ENCODE measurements around the gene NFKBIE. TPM values are rescaled to one million over a fixed set of nuclear protein-coding genes. Genes with fewer than 3 reads are reported as not detected.
"Not testable (repeated sequence)": the region's sequence is repeated elsewhere in the genome, so short reads cannot be mapped to it uniquely, and the experiment has no call there.

Gene NFKBIE
- total and polyA plus RNA-seq, 8 donors = 0.89 to 23.5 (median 10.3) TPM; not detected in 2

DNA sequence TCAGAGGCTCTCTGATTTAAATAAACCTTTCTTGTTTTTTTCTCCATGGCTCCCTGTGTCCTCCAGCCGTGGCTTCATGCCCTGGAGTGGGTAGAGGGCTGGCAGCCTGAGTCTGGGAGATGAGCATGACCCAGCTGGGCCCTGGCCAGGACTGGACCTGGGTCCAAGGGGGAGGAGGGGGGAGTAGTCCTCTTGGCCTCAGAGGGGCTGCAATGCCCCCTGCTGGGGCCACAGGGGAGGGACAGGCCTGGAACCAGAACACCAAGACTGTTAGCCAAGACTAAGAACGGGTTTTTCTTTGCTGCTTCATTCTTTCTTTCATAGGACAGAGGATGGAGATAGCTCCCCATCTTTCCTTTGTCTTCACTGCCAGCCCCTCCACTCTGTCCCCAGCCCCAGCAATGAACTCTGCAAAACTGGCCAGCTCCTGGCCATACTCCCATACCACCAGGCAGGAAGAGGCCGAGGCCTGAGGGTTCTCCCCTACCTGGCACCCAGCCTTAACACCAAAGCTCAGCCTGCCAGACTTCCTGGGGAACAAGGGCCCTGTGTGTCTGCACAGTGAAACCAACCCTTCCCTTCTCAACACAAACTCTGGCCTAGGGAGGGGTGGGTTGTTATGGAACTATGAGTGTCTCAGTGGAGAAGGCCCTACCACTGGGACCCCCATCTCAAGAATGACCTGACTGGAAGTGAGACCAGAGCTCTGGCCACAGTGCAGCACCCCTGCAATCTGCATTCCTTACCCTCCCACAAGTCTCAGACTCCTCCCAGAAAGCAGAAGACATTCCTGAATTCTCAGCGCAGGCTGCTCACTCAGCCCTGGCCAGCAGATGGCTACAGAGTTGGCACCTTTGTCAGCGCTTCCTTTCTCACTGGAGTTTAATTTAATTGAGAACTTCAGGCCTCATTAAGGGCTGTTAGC is 31.0 kb downstream of the NFKBIE start:
- intact Hi-C loops (cut with DNase I; ENCODE audit: low total_unique reads) = loop anchor here (10.0 kb wide), 1 partner anchor 60 kb away; no protein-coding TSS in a partner anchor
- Histone ChIP-seq H3K36me3 (peaks cover 36 to 44% (median 42%) of the 10 kb centered on the region in 4 donors), H3K9me3 (no peaks in the 10 kb centered on the region), H3K27ac (peak overlapping the region; percentile 33 to 98 (median 96)), H3K4me1 (peaks cover 42 to 94% (median 70%) of the 10 kb centered on the region in 4 donors), H3K4me3 (no peak overlapping the region), H3K27me3 (no peaks in the 10 kb centered on the region)
- peak; percentile 65 to 88 for DNase-seq
- peak; percentile 10 to 75 (median 57) for TF ChIP-seq POLR2AphosphoS5 (IDR thresholded peaks at IDR 0.05)
- no peak for TF ChIP-seq POLR2A (IDR thresholded peaks at IDR 0.05)
- TF ChIP-seq, protein P1, sequence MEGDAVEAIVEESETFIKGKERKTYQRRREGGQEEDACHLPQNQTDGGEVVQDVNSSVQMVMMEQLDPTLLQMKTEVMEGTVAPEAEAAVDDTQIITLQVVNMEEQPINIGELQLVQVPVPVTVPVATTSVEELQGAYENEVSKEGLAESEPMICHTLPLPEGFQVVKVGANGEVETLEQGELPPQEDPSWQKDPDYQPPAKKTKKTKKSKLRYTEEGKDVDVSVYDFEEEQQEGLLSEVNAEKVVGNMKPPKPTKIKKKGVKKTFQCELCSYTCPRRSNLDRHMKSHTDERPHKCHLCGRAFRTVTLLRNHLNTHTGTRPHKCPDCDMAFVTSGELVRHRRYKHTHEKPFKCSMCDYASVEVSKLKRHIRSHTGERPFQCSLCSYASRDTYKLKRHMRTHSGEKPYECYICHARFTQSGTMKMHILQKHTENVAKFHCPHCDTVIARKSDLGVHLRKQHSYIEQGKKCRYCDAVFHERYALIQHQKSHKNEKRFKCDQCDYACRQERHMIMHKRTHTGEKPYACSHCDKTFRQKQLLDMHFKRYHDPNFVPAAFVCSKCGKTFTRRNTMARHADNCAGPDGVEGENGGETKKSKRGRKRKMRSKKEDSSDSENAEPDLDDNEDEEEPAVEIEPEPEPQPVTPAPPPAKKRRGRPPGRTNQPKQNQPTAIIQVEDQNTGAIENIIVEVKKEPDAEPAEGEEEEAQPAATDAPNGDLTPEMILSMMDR (IDR thresholded peaks at IDR 0.05) = peak in 5 of 7 experiments; percentile 51 to 81 (median 67)
- WGBS, 5 donors = 17 to 38% (median 21%) methylated on average over 5 of the region's 5 CpGs

DNA sequence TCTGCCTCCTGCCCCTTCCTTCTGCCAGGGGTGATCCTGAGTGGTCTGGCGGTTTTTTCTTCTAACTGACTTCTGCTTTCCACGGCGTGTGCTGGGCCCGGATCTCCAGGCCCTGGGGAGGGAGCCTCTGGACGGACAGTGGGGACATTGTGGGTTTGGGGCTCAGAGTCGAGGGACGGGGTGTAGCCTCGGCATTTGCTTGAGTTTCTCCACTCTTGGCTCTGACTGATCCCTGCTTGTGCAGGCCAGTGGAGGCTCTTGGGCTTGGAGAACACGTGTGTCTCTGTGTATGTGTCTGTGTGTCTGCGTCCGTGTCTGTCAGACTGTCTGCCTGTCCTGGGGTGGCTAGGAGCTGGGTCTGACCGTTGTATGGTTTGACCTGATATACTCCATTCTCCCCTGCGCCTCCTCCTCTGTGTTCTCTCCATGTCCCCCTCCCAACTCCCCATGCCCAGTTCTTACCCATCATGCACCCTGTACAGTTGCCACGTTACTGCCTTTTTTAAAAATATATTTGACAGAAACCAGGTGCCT is 31.7 kb downstream of the NFKBIE start:
- Histone ChIP-seq H3K4me1 (peaks cover 42 to 100% (median 74%) of the 10 kb centered on the region in 4 donors), H3K27me3 (no peaks in the 10 kb centered on the region), H3K4me3 (no peak overlapping the region), H3K36me3 (peaks cover 36 to 51% (median 49%) of the 10 kb centered on the region in 4 donors), H3K27ac (peak overlapping the region in 4 of 5 donors; percentile 70 to 98 (median 96)), H3K9me3 (no peaks in the 10 kb centered on the region)
- WGBS, 5 donors = 56 to 76% (median 70%) methylated on average over 13 to 14 of the region's 14 CpGs
- intact Hi-C loops (cut with DNase I; ENCODE audit: low total_unique reads) = loop anchor here (10.0 kb wide), 1 partner anchor 59 kb away; no protein-coding TSS in a partner anchor
- TF ChIP-seq EP300 (IDR thresholded peaks at IDR 0.05) = no peak
- TF ChIP-seq, protein P1 (IDR thresholded peaks at IDR 0.05) = no peak
- TF ChIP-seq POLR2A (IDR thresholded peaks at IDR 0.05) = no peak
- no peak for TF ChIP-seq POLR2AphosphoS5 (IDR thresholded peaks at IDR 0.05)
- no peak for DNase-seq

DNA sequence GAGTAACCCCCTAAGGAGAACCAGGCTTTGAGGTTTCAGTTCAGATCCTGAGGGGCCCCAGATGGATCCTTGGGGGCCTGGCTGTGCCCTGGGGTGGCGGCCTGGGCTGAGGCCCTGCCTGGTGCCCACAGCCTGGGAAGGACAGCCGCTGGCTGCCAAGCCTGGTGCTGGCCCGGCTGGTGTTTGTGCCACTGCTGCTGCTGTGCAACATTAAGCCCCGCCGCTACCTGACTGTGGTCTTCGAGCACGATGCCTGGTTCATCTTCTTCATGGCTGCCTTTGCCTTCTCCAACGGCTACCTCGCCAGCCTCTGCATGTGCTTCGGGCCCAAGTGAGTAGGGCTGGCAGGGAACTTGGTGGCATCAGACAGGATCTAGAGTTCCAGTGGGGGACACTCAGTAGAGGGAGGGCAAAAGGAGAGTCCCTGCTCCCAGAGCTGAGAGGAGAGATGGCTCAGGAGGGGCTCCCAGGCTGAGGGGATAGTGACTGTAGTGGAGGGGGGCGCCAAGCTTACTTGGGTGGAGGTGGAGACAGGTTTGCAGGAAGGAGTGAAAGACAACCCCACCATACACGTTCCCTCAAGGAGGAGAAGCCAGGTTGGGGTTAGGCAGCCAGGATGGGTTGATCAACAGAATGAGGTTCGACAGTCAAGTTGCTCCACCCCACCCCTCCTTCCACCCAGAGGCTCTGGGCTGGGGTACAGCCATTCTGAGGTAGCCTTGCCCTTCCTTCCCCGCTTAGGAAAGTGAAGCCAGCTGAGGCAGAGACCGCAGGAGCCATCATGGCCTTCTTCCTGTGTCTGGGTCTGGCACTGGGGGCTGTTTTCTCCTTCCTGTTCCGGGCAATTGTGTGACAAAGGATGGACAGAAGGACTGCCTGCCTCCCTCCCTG is 32.4 kb downstream of the NFKBIE start:
- intact Hi-C loops (cut with DNase I; ENCODE audit: low total_unique reads) = loop anchor here (10.0 kb wide), 1 partner anchor 58 kb away; no protein-coding TSS in a partner anchor
- TF ChIP-seq EP300 (IDR thresholded peaks at IDR 0.05) = no peak
- TF ChIP-seq, protein P1 (IDR thresholded peaks at IDR 0.05) = no peak
- no peak for TF ChIP-seq POLR2AphosphoS5 (IDR thresholded peaks at IDR 0.05)
- no peak for TF ChIP-seq POLR2A (IDR thresholded peaks at IDR 0.05)
- Histone ChIP-seq H3K36me3 (peaks cover 36 to 57% (median 50%) of the 10 kb centered on the region in 4 donors), H3K27me3 (no peaks in the 10 kb centered on the region), H3K4me3 (no peak overlapping the region), H3K27ac (peak overlapping the region in 4 of 5 donors; percentile 70 to 98 (median 96)), H3K9me3 (no peaks in the 10 kb centered on the region), H3K4me1 (peaks cover 42 to 100% (median 75%) of the 10 kb centered on the region in 4 donors)
- WGBS, 5 donors = 71 to 90% (median 84%) methylated on average over 9 to 16 of the region's 16 CpGs
- DNase-seq = no peak

DNA sequence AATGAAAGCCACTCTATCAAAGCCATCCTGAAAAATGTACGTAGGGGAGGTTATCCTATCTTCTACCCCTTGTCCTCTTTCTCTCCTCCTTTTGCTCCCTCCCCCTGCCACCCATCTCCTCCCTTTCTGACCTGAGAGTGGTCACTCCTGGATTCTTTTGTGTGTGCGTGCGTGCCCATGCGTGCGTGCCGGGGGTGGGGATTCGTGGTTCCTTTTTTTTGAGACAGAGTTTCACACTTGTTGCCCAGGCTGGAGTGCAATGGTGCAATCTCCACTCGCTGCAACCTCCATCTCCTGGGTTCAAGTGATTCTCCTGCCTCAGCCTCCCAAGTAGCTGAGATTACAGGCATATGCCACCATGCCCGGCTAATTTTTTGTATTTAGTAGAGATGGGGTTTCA is 33.9 kb downstream of the NFKBIE start:
- H3K27ac ChIP-seq = peak overlapping the region in 1 of 5 donors; percentile 98
- peaks cover 41 to 100% (median 75%) of the 10 kb centered on the region in 4 donors for H3K4me1 ChIP-seq
- H3K4me3 ChIP-seq, DNase-seq, H3K27me3 ChIP-seq, H3K9me3 ChIP-seq: not testable (repeated sequence)
- WGBS, 5 donors = 76 to 91% (median 89%) methylated on average over 9 of the region's 9 CpGs
- intact Hi-C loops (cut with DNase I; ENCODE audit: low total_unique reads) = loop anchor here (10.0 kb wide), 1 partner anchor 57 kb away; no protein-coding TSS in a partner anchor
- peaks cover 36 to 57% (median 52%) of the 10 kb centered on the region in 4 donors for H3K36me3 ChIP-seq
